Colon (tissue), 2 donors: ENCODE data around the gene CDR2.
"Not testable (repeated sequence)": the region's sequence is repeated elsewhere in the genome, so short reads cannot be mapped to it uniquely, and the experiment has no call there.

ENCODE experiments used
- FAIRE-seq: peaks from 2 replicates; lab custom pipeline; 2012; peaks lifted over from hg19 to GRCh38; lab: Jason Lieb, UNC
- donor health status: control.
- donor health status: control.

Gene CDR2

DNA sequence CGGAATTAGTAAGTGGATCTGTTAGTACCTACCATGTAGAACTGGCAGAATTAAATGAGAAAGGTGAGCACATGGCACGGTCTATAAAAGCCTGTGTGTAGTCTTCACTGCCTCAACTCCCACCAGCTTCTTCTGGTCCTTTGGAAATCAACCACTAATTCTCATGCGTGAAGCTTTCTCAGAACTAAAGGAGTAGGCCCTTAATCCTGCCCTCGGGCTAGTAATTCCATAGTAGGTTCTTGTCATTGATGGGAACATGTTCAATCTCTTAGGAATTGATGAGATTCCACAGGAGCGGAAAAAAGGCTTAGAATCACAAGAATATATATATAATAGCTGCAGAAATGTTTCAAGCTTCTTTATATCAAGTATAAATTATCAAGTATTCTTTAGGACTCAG is 21.7 kb downstream of the CDR2 start:
- no peak for FAIRE-seq

DNA sequence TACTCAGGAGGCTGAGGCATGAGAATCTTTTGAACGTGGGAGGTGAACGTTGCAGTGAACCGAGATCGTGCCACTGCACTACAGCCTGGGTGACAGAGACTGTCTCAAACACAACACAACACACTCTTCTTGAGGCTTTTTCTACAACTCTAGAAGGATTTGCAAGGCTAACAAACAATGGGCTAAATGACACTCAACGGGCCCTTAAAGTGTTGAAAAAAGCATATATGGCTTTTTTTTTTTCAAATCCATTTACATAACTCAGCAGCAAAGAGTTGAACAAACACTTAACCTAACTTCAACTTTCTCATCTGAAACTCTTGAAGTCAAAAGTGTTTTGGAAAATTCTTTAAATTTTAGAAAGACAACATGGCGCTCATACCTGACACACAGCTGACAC is 22.3 kb downstream of the CDR2 start:
- no peak for FAIRE-seq

DNA sequence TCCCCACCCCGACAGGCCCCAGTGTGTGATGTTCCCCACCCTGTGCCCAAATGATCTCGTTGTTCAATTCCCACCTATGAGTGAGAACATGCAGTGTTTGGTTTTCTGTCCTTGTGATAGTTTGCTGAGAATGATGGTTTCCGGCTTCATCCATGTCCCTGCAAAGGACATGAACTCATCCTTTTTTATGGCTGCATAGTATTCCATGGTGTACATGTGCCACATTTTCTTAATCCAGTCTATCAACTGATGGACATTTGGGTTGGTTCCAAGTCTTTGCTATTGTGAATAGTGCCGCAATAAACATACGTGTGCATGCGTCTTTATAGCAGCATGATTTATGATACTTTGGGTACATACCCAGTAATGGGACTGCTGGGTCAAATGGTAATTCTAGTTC is 23.4 kb downstream of the CDR2 start:
- not testable (repeated sequence) for FAIRE-seq

DNA sequence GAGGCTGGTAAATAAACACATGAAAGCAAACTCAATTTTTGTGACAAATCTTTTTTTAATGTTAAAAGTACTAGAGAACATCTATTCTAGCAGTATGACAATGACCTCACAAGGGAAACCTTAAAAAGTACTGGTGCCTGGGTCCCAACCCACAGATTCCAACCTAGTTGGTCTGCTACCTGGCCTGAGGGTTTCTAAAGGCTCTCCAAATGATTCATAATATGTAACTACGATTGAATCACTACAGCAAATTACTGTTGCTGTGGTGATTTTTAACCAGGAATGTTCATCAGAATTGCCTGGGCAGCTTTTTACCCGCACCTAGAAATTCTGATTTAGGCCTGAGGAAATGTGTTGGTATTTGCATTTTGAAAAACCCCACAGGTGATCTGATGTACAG is 26.1 kb downstream of the CDR2 start:
- FAIRE-seq: no peak

DNA sequence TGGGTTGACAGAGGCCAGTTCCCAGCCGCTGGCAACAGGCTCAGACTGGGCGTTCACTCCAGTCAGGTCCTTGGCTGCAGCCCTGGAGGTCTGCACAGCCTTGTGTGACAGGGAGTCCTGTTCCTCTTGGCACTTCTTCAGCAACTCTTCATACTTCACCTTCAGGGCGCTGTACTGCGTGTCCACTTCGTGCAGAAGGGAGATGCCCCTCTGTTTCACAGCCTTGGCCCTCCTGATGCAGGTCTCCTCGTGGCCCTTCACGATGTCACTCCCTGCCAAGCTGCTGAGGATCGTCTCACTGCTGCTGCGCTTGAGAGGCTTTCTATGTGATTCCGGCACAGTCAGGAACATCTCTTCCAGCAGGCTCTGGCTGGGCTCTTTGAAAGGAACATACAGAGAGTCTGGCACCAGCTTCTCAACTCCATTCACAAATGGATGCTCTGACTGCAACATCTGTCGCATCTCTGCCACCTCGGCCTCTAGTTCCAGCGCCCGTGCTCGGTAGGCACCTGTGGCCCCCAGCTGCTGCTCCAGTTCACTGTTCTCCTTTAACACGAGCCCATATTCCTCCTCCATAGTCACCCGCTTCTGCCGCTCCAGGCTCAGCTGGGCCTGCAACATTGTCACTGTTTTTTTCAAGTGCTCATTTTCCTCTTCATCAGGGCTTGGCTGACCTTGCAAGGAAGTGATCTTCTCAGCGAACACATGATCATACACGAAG is 27.2 kb downstream of the CDR2 start:
- no peak for FAIRE-seq

DNA sequence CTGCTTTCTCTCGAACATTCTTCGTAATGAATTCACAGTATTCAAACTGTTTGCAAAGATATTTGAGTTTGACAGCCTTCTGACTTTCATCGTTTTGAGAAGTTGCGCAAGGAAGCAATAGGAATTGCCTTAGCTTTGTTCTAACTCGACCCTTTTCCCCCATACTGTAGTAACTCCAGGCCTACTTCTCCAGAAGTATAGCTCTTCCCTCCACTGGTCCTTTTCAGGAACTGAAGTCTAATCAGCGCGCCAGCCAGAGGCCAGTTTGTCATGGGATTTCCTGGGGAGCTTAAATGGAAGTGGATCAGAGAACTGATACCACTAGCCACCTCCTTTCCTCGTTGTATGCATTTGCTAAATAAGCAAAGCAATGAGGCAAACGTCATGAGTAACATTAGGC is 27.9 kb downstream of the CDR2 start:
- no peak for FAIRE-seq

DNA sequence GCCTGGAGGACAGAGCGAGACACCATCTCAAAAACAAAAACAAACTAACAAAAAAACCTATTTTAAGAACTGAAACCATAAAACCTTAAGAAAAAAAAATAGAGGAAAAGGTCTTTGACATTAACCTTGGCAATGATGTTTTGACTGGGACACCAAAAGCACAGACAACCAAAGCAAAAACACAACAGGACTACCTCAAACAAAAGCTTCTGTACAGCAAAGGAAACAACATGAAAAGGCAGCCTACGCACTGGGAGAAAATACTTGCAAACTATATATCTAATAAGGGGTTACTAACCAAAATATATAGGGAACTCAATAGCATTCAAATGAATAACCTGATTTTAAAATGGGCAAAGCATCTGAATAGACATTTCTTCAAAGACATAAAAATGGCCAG is 32.3 kb downstream of the CDR2 start:
- FAIRE-seq: no peak

DNA sequence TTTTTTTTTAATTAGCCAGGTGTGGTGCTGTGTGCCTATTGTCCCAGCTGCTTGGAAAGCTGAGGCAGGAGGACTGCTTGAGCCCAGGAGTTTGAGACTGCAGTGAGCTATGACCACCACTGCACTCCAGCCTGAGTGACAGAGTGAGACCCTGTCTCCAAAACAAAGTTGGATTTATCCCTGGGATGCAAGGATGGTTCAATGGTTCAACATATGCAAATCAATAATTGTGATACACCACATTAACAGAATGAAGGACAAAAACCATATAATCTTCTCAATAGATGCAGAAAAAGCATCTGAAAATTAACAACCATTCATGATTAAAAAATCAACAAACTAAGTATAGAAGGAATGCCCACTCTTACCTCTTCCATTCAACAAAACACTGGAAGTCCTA is 33.5 kb downstream of the CDR2 start:
- FAIRE-seq: no peak

DNA sequence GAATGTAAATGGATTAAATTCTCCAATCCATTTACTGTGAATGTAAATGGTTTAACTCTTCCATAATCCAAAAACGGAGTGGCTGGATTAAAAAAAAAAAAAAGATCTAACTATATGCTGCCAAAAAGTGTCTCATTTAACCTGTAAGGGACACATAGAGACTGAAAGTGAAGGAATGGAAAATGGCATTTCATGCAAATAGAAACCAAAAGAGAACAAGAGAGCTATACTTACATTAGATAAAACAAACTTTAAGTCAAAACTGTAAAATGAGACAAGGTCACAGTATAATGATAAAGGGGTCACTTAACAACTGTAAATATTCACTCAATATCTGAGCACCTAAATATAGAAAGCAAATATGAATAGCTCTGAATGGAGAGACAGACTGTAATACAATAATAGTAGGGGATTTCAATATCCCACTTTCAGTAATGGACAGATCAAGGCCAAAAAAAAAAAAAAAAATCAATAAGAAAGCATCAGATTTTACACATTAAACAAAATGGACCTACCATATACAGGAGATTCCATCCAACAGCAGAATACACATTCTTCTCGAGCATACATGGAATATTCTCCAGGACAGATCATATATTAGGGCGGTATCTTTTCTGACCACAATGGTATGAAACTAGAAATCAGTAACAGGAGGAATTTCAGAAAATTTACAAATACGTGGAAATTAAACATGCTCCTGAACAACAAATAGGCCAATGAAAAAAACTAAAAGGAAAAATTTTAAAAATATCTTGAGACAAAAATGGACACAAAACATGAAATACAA is 36.4 kb downstream of the CDR2 start:
- FAIRE-seq: no peak

DNA sequence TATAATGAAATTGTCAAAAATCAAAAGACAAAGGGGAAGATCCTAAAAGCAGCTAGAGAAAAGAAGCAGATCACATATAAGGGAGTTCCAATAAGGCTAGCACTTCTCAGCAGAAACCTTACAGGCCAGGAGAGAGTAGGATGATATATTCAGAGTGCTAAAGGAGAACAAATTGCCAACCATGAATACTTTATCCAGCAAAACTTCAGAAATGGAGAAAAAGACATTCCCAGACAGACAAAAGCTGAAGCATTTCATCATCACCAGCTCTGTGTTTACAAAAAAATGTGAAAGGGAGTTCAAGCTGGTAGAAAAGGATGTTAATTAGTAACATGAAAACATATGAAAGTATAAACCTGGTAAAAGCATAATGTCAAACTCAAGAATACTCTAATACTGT is 37.4 kb downstream of the CDR2 start:
- no peak for FAIRE-seq

DNA sequence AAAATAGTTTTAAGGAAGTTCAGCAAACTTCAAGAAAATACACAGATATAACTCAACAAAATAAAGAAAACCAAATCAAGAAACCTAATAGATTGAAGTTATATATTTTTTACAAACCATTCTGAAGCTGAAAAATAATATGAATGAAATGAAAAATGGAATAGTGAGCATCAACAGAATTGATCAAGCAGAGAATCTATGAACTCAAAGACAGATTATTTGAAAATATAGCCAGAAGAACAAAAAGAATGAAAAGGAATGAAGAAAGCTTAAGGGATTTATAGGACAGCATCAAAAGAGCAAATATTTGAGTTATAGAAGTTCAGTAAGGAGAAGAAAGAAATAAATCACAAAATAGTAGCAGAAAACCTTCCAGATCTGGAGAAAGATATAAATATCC is 37.8 kb downstream of the CDR2 start:
- FAIRE-seq: no peak

DNA sequence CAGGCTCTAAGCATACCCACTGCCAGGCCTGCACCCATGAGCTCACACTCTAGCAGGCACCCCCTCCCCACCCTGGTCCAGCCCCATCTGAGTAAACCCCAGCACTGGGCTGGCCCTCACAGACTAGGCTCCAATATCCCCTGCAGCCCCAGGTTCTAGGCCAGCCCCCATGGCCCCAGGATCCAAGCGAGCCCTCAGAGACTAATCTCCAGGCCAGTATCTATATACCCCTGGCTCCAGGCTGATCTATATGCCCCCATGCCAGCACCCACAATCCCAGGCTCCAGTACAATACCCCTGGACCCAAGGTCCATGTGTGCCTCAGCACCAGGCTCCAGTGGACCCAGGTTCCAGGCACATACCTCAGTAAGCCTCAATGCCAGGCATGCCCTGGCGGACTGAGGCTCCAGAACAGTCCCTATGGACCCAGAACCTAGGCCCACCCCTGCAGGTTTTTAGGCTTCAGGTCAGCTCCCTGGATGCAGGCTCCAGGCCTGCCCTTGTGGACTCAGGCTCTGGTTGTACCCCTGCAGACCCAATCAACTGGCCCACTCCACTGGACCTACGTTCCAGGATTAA is 38.7 kb downstream of the CDR2 start:
- no peak for FAIRE-seq

DNA sequence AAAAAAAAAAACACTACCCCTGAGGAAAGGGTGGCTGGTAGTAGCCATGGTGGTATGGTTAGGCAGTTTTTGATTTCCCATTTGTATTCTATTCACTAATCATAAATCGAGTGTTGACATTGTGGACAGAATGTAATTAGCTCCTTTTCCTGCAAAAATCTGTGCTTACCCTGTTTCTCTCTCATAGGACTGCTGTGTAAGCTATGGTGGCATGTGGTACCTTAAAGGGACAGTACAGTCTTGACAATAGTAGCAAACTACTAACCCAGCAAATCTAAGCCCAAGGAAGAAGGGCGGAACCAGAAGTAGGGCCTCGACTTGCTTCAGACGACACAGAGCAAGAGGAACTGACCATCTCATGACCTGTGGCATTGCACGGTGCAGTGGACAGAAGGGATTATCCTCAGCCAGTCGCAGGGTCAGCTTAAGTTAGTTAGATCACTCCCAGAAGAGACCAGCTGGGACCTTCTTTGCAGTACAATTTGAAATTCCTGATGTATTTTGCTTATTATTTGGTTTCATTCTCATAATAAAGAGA is 40.9 kb downstream of the CDR2 start:
- FAIRE-seq: no peak

DNA sequence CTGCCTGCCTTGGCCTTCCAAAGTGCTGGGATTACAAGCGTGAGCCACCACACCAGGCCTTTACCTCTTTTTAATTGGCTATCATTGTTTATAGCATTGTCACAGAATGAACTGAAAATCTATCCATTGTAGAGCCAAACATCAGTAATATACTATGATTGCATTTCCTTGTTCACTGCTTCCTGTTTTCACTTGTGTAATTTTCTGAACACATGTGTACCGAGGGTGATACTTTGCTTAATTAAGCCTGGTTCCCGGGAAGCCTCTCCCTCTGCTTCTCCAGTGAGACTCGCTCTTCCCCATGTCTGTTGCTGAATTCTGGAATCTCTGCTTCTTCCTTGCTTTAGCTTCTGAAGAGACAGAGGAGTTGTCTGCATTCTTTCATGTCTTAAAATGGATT is 44.1 kb downstream of the CDR2 start:
- no peak for FAIRE-seq

DNA sequence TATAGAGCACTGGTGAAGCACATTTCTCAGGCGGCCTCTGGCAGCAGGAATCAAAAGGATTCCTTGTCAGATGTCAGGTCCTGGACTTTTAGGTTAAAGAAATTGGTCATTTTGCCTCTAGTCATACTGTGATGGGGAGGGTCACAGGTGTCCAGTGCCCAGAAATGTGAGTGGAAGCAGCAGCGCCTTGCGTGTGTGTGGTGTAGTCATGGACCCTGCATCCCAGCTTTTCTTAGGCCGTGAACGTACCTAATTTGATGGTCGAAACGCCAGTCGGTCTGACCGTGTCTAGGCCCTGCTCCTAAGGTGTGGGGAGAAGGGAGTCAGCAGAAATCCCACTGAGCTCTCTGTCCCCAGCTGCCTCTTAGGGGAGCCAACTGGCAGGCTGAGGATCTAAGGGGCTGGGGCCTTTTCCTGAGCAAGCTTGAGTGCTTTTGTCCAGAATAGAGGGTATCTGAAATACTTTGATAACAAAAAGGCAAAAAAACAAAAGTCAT is 45.2 kb downstream of the CDR2 start:
- FAIRE-seq: no peak

DNA sequence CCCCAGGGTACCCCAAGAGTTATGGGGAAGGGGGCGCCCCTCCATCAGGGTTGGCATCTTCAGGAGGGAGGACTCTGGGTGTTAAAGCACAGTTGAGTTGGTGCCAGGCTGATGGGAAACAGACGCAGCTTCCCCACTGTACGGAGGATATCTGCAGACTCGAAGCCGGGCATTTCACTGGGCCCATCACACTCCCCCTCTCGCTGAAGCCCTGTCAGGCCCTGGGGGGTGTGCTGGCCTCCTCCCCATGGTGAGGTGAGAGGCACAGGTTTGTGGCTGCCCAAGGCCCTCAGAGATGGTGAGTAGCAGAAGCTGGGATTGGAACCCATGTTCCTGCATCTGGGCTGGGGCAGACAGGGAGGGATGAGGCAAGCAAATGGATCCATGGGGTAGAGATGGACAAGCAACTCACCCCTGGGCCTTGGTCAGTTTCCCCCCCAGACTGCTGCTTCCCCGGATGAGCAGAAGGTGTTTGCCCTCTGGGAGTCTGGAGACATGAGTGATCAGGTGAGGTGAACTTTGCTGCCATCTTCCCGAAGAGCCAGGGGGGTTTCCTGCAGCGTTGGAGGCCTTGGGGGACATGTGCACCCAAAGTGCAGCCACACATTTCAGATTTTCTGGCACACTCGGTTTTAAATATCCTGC is 46.2 kb downstream of the CDR2 start:
- FAIRE-seq: no peak

DNA sequence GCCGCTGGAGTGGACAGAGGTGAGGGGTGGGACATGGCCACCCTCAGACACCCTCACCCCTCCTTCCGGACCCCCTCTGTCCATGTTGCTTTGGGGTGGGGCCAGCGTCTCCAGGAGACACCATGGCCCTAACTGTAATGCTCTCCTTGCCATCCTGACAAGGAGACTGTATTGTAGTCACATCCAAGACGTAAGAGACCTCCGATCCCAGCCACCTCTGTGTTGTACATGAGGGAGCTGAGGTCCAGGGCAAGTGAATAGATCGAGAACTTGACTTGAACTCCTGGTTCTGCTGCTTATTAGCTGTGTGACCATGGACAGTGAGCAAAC is 47.0 kb downstream of the CDR2 start:
- FAIRE-seq: no peak

DNA sequence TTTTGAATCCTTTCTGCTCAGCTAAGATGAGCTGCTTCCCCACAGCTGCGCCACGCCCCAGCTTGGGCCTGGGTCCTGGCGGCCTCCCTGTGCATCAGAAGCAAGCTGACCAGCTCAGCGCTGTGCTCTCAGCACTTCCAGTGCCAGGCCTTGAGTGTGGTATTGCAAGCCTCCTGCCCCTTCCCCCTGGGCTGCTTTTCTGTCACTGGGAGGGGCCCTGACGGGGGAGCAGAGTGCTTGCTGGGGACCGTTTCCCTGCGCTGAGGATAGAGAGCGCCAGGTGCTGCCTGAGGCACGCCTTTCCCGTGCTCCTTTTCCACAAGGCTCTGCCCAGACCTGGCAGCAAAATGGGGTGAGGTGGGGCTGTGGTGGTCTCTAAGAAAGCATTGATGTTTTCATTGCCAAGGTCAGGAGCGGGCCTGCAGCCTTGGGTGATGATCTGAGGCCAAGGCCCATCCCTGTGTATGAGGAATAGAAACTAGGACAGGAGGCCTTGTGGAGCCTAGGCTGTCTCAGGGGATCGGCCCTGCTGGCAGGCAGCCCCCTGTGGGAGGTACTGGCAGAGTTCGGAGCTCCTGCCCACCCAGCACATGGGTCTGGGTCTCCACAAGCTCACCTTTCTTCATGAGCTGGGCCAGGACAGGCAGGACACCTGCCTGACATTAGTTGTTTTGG is 47.5 kb downstream of the CDR2 start:
- FAIRE-seq: no peak

DNA sequence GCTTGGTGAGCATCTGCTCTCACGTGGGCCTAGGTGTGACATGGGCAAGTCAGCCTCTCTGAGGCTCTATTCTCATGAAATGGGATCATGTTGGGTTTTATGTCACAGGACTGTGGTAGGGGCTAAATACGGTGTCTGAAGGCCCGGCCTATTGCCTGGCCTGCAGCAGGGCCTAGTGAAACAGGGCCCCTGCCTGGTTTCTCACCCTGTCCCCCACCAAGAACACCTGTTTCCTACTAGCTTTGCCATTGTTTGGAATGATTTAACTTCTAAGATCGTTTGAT is 48.1 kb downstream of the CDR2 start:
- no peak for FAIRE-seq

DNA sequence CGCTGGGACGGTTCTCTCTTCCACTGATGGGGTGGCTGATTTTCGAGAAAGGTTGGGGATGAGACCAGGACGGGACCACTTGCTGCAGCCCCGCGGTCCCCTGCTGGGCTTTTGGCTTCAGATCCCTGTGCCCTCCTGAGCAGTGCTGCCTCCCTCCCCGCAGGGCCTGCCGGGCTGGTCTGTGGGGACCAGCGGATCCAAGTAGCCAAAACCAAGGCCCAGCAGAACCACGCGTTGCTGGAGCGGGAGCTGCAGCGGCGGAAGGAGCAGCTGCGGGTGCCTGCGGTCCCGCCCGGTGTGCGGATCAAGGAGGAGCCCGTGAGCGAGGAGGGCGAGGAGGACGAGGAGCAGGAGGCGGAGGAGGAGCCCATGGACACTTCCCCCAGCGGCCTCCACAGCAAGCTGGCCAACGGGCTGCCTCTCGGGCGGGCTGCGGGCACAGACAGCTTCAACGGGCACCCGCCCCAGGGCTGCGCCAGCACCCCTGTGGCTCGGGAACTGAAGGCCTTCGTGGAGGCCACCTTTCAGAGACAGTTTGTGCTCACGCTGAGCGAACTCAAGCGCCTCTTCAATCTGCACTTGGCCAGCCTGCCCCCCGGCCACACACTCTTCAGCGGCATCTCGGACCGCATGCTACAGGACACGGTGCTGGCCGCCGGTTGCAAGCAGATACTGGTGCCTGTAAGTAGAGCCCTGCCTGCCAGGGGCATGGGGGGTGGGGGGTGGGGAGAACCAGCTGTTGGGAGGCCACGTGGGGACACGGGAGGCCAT is 48.6 kb downstream of the CDR2 start:
- no peak for FAIRE-seq

DNA sequence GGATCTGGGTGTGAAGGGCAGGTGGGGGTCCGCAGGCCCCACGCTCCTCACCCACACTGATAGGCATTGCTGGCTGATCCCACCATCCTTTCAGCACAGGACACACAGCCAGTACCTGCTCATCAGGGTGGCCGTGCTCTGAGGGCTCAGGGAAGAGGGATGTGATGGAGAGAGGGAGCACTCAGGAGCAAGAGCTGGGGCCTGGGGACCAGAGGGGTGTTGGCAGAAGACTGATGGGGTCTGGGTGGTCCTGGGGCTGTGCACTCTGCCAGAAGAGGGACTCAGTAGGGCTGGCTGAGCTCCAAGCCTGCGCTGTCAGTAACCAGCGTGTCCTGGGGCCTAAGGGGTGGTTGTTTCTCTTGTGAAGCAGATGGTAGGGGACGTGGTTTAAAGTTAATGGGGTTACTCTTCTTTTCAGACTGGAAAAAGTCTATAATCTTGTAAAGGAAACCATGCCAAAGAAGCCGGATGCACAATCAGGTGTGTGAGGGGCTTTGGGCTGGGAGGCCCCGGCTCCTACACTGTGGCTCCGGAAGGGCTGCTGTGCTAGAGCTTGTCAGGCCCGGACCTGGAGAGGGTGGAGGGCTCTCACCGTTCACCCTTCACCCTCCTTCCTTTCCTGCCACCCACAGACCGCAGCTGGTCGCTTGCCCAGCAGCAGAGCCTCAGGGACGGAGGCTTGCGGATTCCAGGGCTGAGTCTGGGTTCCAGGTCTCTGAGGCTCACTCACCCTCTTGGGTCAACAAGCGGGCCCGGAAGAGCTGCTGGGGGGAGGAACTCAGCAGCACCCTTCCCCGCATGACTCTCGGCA is 49.4 kb downstream of the CDR2 start:
- no peak for FAIRE-seq
